ENCODE data around the gene PPP1R14B.

GRCh38 chr11:64238999-64239398 lies 7.7 kb downstream of the PPP1R14B start:
- TF ChIP-seq POLR2A (IDR thresholded peaks at IDR 0.05; ENCODE audit: low read depth, low read length) (no peak), PAX5 (IDR thresholded peaks at IDR 0.05; ENCODE audit: insufficient read depth, low read length, severe bottlenecking) (no peak), POLR2AphosphoS5 (IDR thresholded peaks at IDR 0.05; ENCODE audit: low read depth, low read length) (no peak), SPI1 (IDR thresholded peaks at IDR 0.05; ENCODE audit: low read depth, low read length) (no peak), TAF1 (IDR thresholded peaks at IDR 0.05; ENCODE audit: low read depth, low read length) (no peak)
